PC-9 (cell line): ENCODE results near the gene ZNF629. TPM values are rescaled to one million over a fixed set of nuclear protein-coding genes. Genes with fewer than 3 reads are reported as not detected.

Experiments used
- BruUV-seq: library from RNA; stranded (reverse); fragments of 400-500 nt; replicated peaks from 2 replicates; lab custom pipeline; 2021; lab: Mats Ljungman, UMichigan
- CTCF ChIA-PET: fragments of 300-600 bp; sonication (Branson Sonifier 250); formaldehyde crosslinking; loops from one replicate; lab custom pipeline; 2022; ENCODE audit warnings: antibody characterized with exemption; lab: Charles Lee
- POLR2A ChIA-PET: fragments of 300-600 bp; sonication (Branson Sonifier 250); formaldehyde crosslinking; loops from one replicate; lab custom pipeline; 2022; ENCODE audit warnings: antibody characterized with exemption; ENCODE audit not compliant: unreplicated experiment; lab: Charles Lee
- DNase-seq, 2 experiments: peaks; one replicate each; pipeline versions ENCODE4 v3.0.0 to v3.0.0-alpha.2; 2015 to 2022; ENCODE audit warnings: mixed read lengths in 1 of 2
- H2AFZ ChIP-seq: fragments of 200-600 bp; sonication (generic); 2 replicates; pipeline ENCODE4 v1.8.1; 2017; ENCODE audit warnings: antibody characterized with exemption
- H3F3A ChIP-seq: fragments of 200-600 bp; sonication (generic); 2 replicates; pipeline ENCODE4 v1.8.1; 2017; ENCODE audit warnings: antibody characterized with exemption, mild to moderate bottlenecking, low read depth; ENCODE audit not compliant: insufficient read depth
- H3K27ac ChIP-seq: fragments of 200-600 bp; sonication (generic); 2 replicates; pipeline ENCODE4 v1.6.1; 2016; ENCODE audit warnings: mixed run types
- H3K27me3 ChIP-seq: fragments of 200-600 bp; sonication (generic); 2 replicates; pipeline ENCODE4 v1.6.1; 2016; ENCODE audit warnings: low read depth, mixed run types; ENCODE audit not compliant: insufficient read depth
- H3K36me3 ChIP-seq: fragments of 200-600 bp; sonication (generic); 2 replicates; pipeline ENCODE4 v1.6.1; 2016; ENCODE audit warnings: low read depth, mixed run types
- H3K4me1 ChIP-seq: fragments of 200-600 bp; sonication (generic); replicated peaks from 2 replicates; pipeline ENCODE4 v1.6.1; 2016; ENCODE audit warnings: mixed run types; ENCODE audit not compliant: insufficient read depth
- H3K4me2 ChIP-seq: fragments of 200-600 bp; sonication (generic); 2 replicates; pipeline ENCODE4 v1.6.1; 2017; ENCODE audit warnings: mixed run types
- H3K4me3 ChIP-seq: fragments of 200-600 bp; sonication (generic); 2 replicates; pipeline ENCODE4 v1.6.1; 2016; ENCODE audit warnings: mixed run types
- H3K79me2 ChIP-seq: fragments of 200-600 bp; sonication (generic); 2 replicates; pipeline ENCODE4 v1.6.1; 2017; ENCODE audit warnings: low read depth, mixed run types
- H3K9me2 ChIP-seq: fragments of 200-600 bp; sonication (generic); 2 replicates; pipeline ENCODE4 v1.8.1; 2017; ENCODE audit warnings: mild to moderate bottlenecking; ENCODE audit not compliant: insufficient read depth
- H3K9me3 ChIP-seq: fragments of 200-600 bp; sonication (generic); 2 replicates; pipeline ENCODE4 v1.8.1; 2016; ENCODE audit warnings: low read depth; ENCODE audit not compliant: insufficient read depth
- H4K20me1 ChIP-seq: fragments of 200-600 bp; sonication (generic); 2 replicates; pipeline ENCODE4 v1.8.1; 2017; ENCODE audit not compliant: insufficient read depth
- EZH2 ChIP-seq: fragments of 200-600 bp; sonication (generic); IDR thresholded peaks from 2 replicates; pipeline ENCODE4 v1.8.0; 2017; ENCODE audit warnings: antibody characterized with exemption, low read depth
- intact Hi-C: fragments of 100-400 bp; cut with micrococcal nuclease; formaldehyde crosslinking; loops from one replicate; pipeline ENCODE4 v1.10.0; 2022; ENCODE audit not compliant: unreplicated experiment
- total RNA-seq: library from RNA; stranded (reverse); gene quantifications from 2 replicates; pipeline ENCODE4 v1.2.3, GENCODE V29; 2021
- TF ChIP-seq, protein P1 (sequence below): fragments of 200-600 bp; sonication (generic); conservative IDR thresholded peaks from 2 replicates; pipeline ENCODE4 v1.6.1; 2017; ENCODE audit warnings: mixed run types, antibody characterized with exemption, mild to moderate bottlenecking, moderate library complexity

The ZNF629 gene
- total RNA-seq, 1 experiment from 2014 or later = 25.6 TPM

DNA sequence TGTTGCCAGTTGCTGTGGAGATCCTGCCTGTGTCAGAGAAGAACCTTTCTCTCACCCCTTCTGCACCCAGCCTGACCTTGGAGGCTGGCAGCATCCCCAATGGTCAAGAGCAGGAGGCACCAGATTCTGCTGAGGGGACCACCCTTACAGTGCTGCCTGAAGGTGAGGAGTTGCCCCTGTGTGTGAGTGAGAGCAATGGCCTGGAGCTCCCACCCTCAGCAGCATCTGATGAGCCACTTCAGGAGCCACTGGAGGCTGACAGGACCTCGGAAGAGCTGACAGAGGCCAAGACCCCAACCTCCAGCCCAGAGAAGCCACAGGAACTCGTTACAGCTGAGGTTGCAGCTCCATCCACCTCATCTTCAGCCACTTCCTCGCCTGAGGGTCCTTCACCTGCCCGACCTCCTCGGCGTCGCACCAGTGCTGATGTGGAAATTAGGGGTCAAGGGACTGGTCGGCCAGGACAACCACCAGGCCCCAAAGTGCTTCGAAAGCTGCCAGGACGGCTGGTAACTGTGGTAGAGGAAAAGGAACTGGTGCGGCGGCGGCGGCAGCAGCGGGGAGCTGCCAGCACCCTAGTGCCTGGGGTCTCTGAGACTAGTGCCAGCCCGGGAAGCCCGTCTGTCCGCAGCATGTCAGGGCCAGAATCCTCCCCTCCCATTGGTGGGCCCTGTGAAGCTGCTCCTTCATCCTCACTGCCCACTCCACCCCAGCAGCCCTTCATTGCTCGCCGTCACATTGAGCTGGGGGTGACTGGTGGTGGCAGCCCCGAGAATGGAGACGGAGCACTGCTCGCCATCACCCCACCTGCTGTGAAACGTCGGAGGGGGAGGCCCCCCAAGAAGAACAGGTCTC lies 49.0 kb downstream of the ZNF629 start:
- H3K79me2 ChIP-seq = peaks cover 20% of the 10 kb centered on the region
- H2AFZ ChIP-seq = no peak overlapping the region
- H3K27ac ChIP-seq = no peak overlapping the region
- no peaks in the 10 kb centered on the region for H3K9me2 ChIP-seq
- TF ChIP-seq, protein P1, sequence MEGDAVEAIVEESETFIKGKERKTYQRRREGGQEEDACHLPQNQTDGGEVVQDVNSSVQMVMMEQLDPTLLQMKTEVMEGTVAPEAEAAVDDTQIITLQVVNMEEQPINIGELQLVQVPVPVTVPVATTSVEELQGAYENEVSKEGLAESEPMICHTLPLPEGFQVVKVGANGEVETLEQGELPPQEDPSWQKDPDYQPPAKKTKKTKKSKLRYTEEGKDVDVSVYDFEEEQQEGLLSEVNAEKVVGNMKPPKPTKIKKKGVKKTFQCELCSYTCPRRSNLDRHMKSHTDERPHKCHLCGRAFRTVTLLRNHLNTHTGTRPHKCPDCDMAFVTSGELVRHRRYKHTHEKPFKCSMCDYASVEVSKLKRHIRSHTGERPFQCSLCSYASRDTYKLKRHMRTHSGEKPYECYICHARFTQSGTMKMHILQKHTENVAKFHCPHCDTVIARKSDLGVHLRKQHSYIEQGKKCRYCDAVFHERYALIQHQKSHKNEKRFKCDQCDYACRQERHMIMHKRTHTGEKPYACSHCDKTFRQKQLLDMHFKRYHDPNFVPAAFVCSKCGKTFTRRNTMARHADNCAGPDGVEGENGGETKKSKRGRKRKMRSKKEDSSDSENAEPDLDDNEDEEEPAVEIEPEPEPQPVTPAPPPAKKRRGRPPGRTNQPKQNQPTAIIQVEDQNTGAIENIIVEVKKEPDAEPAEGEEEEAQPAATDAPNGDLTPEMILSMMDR = no peak
- TF ChIP-seq EZH2 = no peak
- no peak overlapping the region for H3K4me2 ChIP-seq
- H3K4me3 ChIP-seq = no peak overlapping the region
- 0 out of 2 replicates have a peak, but pooled peaks cover 25% of the 10 kb centered on the region for H4K20me1 ChIP-seq
- H3F3A ChIP-seq = peaks cover 68% of the 10 kb centered on the region
- ChIA-PET CTCF (no interaction called here), POLR2A (no interaction called here)
- DNase-seq = no peak
- peaks cover 25% of the 10 kb centered on the region for H3K36me3 ChIP-seq
- intact Hi-C loops = no loop called here
- peaks cover 33% of the 10 kb centered on the region for H3K4me1 ChIP-seq
- BruUV-seq = no TSS peak
- no peaks in the 10 kb centered on the region for H3K27me3 ChIP-seq
- H3K9me3 ChIP-seq = no peaks in the 10 kb centered on the region

DNA sequence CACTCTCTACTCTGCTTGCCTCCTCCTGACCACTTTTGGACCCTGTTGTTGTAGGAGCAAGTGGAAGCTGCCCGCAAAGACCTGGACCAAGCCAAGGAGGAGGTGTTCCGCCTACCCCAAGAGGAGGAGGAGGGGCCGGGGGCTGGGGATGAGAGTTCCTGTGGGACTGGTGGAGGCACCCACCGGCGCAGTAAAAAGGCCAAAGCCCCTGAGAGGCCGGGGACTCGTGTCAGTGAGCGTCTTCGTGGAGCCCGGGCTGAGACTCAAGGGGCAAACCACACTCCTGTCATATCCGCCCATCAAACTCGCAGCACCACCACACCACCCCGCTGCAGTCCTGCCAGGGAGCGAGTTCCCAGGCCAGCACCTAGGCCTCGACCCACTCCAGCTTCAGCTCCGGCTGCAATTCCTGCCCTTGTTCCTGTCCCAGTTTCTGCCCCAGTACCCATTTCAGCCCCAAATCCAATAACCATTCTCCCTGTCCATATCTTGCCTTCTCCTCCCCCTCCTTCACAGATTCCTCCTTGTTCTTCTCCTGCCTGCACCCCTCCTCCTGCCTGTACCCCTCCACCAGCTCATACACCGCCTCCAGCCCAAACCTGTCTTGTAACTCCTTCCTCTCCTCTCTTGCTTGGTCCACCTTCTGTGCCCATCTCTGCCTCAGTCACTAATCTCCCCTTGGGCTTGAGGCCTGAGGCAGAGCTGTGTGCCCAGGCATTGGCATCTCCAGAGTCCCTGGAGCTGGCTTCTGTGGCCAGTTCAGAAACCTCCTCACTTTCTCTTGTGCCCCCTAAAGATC lies 49.8 kb downstream of the ZNF629 start:
- Histone ChIP-seq H3K4me1 (peaks cover 29% of the 10 kb centered on the region), H3K4me3 (no peak overlapping the region), H3K9me3 (no peaks in the 10 kb centered on the region), H3K79me2 (peaks cover 12% of the 10 kb centered on the region), H3F3A (peaks cover 68% of the 10 kb centered on the region), H3K36me3 (peaks cover 19% of the 10 kb centered on the region), H3K4me2 (no peak overlapping the region), H3K27ac (no peak overlapping the region), H4K20me1 (0 out of 2 replicates have a peak, but pooled peaks cover 17% of the 10 kb centered on the region), H3K27me3 (no peaks in the 10 kb centered on the region), H2AFZ (no peak overlapping the region), H3K9me2 (no peaks in the 10 kb centered on the region)
- intact Hi-C loops = no loop called here
- POLR2A ChIA-PET = interaction anchor here (0.6 kb wide), 1 partner anchor 45 kb away, joined by 3 read pairs; no protein-coding TSS in a partner anchor
- no peak for TF ChIP-seq EZH2
- TF ChIP-seq, protein P1 = no peak
- CTCF ChIA-PET = no interaction called here
- no peak for DNase-seq
- no TSS peak for BruUV-seq

DNA sequence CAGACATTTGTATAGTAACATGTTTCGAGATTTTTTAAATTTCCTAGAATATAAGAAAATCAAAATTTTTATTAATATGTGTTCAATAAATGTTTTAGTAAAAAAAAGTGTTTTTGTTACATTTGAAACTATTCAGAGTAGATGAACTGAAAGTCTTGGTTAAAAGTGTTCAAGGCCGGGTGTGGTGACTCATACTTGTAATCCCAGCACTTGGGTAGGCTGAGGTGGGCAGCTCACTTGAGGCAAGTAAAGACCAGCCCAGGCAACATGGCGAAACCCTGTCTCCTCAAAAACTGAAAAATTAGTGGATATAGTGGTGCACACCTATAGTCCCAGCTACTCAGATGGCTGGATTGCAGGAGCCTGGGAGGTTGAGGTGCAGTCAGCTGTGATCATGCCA lies 55.6 kb downstream of the ZNF629 start:
- no peak for DNase-seq
- H3K4me1 ChIP-seq = no peaks in the 10 kb centered on the region
- no peak for TF ChIP-seq EZH2
- TF ChIP-seq, protein P1 = no peak
- H3K27ac ChIP-seq = no peak overlapping the region
- peaks cover 8% of the 10 kb centered on the region; the same call in 1 of the 2 replicates for H3K79me2 ChIP-seq
- ChIA-PET POLR2A (interaction anchor here (0.6 kb wide), 1 partner anchor 10 kb away, joined by 3 read pairs; no protein-coding TSS in a partner anchor), CTCF (interaction anchor here (0.6 kb wide), 1 partner anchor 111 kb away, joined by 5 read pairs; no protein-coding TSS in a partner anchor)
- peaks cover 19% of the 10 kb centered on the region for H4K20me1 ChIP-seq
- intact Hi-C loops = no loop called here
- peaks cover 49% of the 10 kb centered on the region for H3K36me3 ChIP-seq
- no peaks in the 10 kb centered on the region for H3K9me2 ChIP-seq
- H3K9me3 ChIP-seq = no peaks in the 10 kb centered on the region
- no peaks in the 10 kb centered on the region for H3K27me3 ChIP-seq
- H3K4me2 ChIP-seq = no peak overlapping the region
- BruUV-seq = no TSS peak
- H3F3A ChIP-seq = peaks cover 36% of the 10 kb centered on the region
- H2AFZ ChIP-seq = no peak overlapping the region
- no peak overlapping the region for H3K4me3 ChIP-seq
